PFSK-1 (cell line): ENCODE results near the gene MST1.

ENCODE experiments used
- POLR2AphosphoS5 ChIP-seq: IDR thresholded peaks from 2 replicates; pipeline ENCODE4 v1.6.1; 2012; ENCODE audit warnings: low read depth, mild to moderate bottlenecking, control low read depth, low read length, moderate library complexity
- TAF1 ChIP-seq: IDR thresholded peaks from 2 replicates; pipeline ENCODE4 v1.6.1; 2012; ENCODE audit warnings: low read length, control low read depth, borderline replicate concordance; ENCODE audit not compliant: insufficient read depth

- TF ChIP-seq POLR2AphosphoS5 (no peak), TAF1 (no peak)
Observed at GRCh38 chr3:49653621-49654020, 35.7 kb downstream of the MST1 start.
